IMR-90 (cell line): ENCODE data around the gene SLC17A8. TPM values are rescaled to one million over a fixed set of nuclear protein-coding genes. Genes with fewer than 3 reads are reported as not detected.

Experiments
- ATAC-seq: fragments of 200-7000 bp; cut with Tn5 transposase; 2 replicates; pipeline ENCODE4 v1.9.1; 2020; ENCODE audit warnings: low read depth, mild to moderate bottlenecking, moderate library complexity
- BruUV-seq: library from RNA; stranded (reverse); fragments of 400-500 nt; replicated peaks from 2 replicates; lab custom pipeline; 2021; lab: Mats Ljungman, UMichigan
- CTCF ChIA-PET: fragments of 300-600 bp; formaldehyde crosslinking; extraction: SDS; loops from one replicate; lab custom pipeline; 2021; ENCODE audit warnings: antibody characterized with exemption; lab: Yijun Ruan, JAX
- POLR2A ChIA-PET: fragments of 300-600 bp; sonication (Branson Sonifier 250); formaldehyde crosslinking; loops from one replicate; lab custom pipeline; 2022; ENCODE audit warnings: antibody characterized with exemption; ENCODE audit not compliant: unreplicated experiment; lab: Charles Lee
- DNase-seq: peaks from one replicate; pipeline ENCODE4 v3.0.0; 2013
- H2AFZ ChIP-seq: replicated peaks from 2 replicates; pipeline ENCODE3; 2013; ENCODE audit warnings: low read length, mild to moderate bottlenecking; ENCODE audit not compliant: poor library complexity
- H2AK5ac ChIP-seq: 2 replicates; pipeline ENCODE4 v1.6.1; 2013; ENCODE audit warnings: low read depth, low read length, inconsistent platforms
- H2AK9ac ChIP-seq: replicated peaks from 2 replicates; pipeline ENCODE3; 2013; ENCODE audit warnings: mild to moderate bottlenecking, low read depth, low read length, moderate library complexity; ENCODE audit not compliant: poor library complexity
- H2BK120ac ChIP-seq: 2 replicates; pipeline ENCODE4 v1.6.1; 2013; ENCODE audit warnings: low read depth, low read length, inconsistent platforms
- H2BK15ac ChIP-seq: 3 replicates; pipeline ENCODE4 v1.6.1; 2013; ENCODE audit warnings: low read depth, low read length, inconsistent platforms
- H2BK20ac ChIP-seq: 2 replicates; pipeline ENCODE4 v1.6.1; 2013; ENCODE audit warnings: low read depth, mild to moderate bottlenecking, inconsistent platforms, low read length, moderate library complexity
- H2BK5ac ChIP-seq: 2 replicates; pipeline ENCODE4 v1.6.1; 2013; ENCODE audit warnings: mild to moderate bottlenecking, low read depth, low read length, inconsistent platforms; ENCODE audit not compliant: poor library complexity, severe bottlenecking
- H3K14ac ChIP-seq: replicated peaks from 2 replicates; pipeline ENCODE4 v1.6.1; 2013; ENCODE audit warnings: low read depth, low read length, inconsistent platforms
- H3K18ac ChIP-seq: 2 replicates; pipeline ENCODE4 v1.6.1; 2013; ENCODE audit warnings: low read depth, low read length, control low read depth
- H3K23ac ChIP-seq: 2 replicates; pipeline ENCODE4 v1.6.1; 2013; ENCODE audit warnings: low read depth, low read length, inconsistent platforms
- H3K27ac ChIP-seq: 2 replicates; pipeline ENCODE4 v1.5.1; 2013; ENCODE audit warnings: mild to moderate bottlenecking, control low read depth, low read length; ENCODE audit not compliant: insufficient read depth
- H3K27me3 ChIP-seq: 2 replicates; pipeline ENCODE4 v1.6.1; 2013; ENCODE audit warnings: low read length; ENCODE audit not compliant: control insufficient read depth, insufficient read depth
- H3K36me3 ChIP-seq: 2 replicates; pipeline ENCODE4 v1.6.1; 2013; ENCODE audit warnings: low read length, mixed read lengths; ENCODE audit not compliant: control insufficient read depth, insufficient read depth
- H3K4ac ChIP-seq: 2 replicates; pipeline ENCODE4 v1.6.1; 2013; ENCODE audit warnings: low read depth, low read length, inconsistent platforms
- H3K4me1 ChIP-seq: 2 replicates; pipeline ENCODE4 v1.6.1; 2013; ENCODE audit warnings: low read length, mixed read lengths; ENCODE audit not compliant: control insufficient read depth, insufficient read depth
- H3K4me2 ChIP-seq: 2 replicates; pipeline ENCODE4 v1.6.1; 2013; ENCODE audit warnings: low read depth, mild to moderate bottlenecking, control low read depth, low read length, moderate library complexity
- H3K4me3 ChIP-seq: 2 replicates; pipeline ENCODE4 v1.5.1; 2013; ENCODE audit warnings: low read depth, mild to moderate bottlenecking, control low read depth, low read length, moderate library complexity; ENCODE audit not compliant: insufficient read depth
- H3K56ac ChIP-seq: 2 replicates; pipeline ENCODE4 v1.6.1; 2013; ENCODE audit warnings: low read length, inconsistent platforms; ENCODE audit not compliant: insufficient read depth; ENCODE audit errors: extremely low read depth
- H3K79me1 ChIP-seq, 2 experiments: 2 replicates each; pipeline ENCODE4 v1.6.1; 2013; ENCODE audit warnings: low read length in 2 of 2, inconsistent platforms in 1 of 2, low read depth in 1 of 2
- H3K9ac ChIP-seq: 2 replicates; pipeline ENCODE4 v1.6.1; 2013; ENCODE audit warnings: low read depth, low read length, control low read depth
- H3K9me1 ChIP-seq: 2 replicates; pipeline ENCODE4 v1.6.1; 2013; ENCODE audit warnings: low read length, inconsistent platforms; ENCODE audit not compliant: insufficient read depth
- H3K9me3 ChIP-seq: 2 replicates; pipeline ENCODE4 v1.6.1; 2013; ENCODE audit warnings: low read length; ENCODE audit not compliant: control insufficient read depth, insufficient read depth
- H4K20me1 ChIP-seq: 2 replicates; pipeline ENCODE4 v1.6.1; 2013; ENCODE audit warnings: low read length, inconsistent platforms; ENCODE audit not compliant: insufficient read depth
- H4K5ac ChIP-seq: 2 replicates; pipeline ENCODE4 v1.6.1; 2013; ENCODE audit warnings: mild to moderate bottlenecking, low read depth, low read length, control low read depth
- H4K8ac ChIP-seq, 2 experiments: 2 replicates each; pipeline ENCODE4 v1.6.1; 2013; ENCODE audit warnings: low read depth in 2 of 2, low read length in 2 of 2, control low read depth in 1 of 2, inconsistent platforms in 1 of 2
- H4K91ac ChIP-seq: 2 replicates; pipeline ENCODE4 v1.6.1; 2013; ENCODE audit warnings: low read depth, low read length, inconsistent platforms; ENCODE audit not compliant: insufficient read depth
- CHD1 ChIP-seq: IDR thresholded peaks from 2 replicates; pipeline ENCODE4 v1.6.1; 2012; ENCODE audit warnings: low read depth, low read length, improper control_type of control experiment
- WGBS, 2 experiments: methylation state at CpG; one replicate each; pipeline versions ENCODE4 v1.1.5 to v1.1.7; 2013; ENCODE audit warnings: missing lambda C conversion rate in 2 of 2; ENCODE audit not compliant: insufficient read length in 1 of 2; ENCODE audit errors: extremely low coverage in 2 of 2; 5-methylcytosine and 5-hydroxymethylcytosine counted together
- dilution Hi-C: fragments of 300-500 bp; cut with HindIII; formaldehyde crosslinking; loops from one replicate; pipeline ENCODE4 v1.14.3; 2018; ENCODE audit warnings: low sequenced_read_pairs; ENCODE audit not compliant: unreplicated experiment
- in situ Hi-C: fragments of 300-500 bp; cut with MboI; formaldehyde crosslinking; loops from 3 replicates; pipeline ENCODE4 v1.14.3; 2019; ENCODE audit warnings: low sequenced_read_pairs, inconsistent platforms, mixed read lengths
- intact Hi-C: fragments of 100-400 bp; cut with micrococcal nuclease; formaldehyde crosslinking; loops from 2 replicates; pipeline ENCODE4 v1.10.0; 2022
- polyA plus RNA-seq, 3 experiments: library from polyadenylated mRNA; depleted of rRNA; stranded (reverse); fragments of >200 nt; gene quantifications; 2 replicates each; pipeline ENCODE4 v1.2.3, GENCODE V29; 2012; ENCODE audit warnings: low replicate concordance in 1 of 3
- total RNA-seq: library from RNA; depleted of rRNA; stranded (reverse); fragments of >200 nt; gene quantifications from 2 replicates; pipeline ENCODE4 v1.2.3, GENCODE V29; 2012

The SLC17A8 gene
- total and polyA plus RNA-seq, 2 of the 4 experiments (the other 2 are of a cell fraction): not detected

DNA sequence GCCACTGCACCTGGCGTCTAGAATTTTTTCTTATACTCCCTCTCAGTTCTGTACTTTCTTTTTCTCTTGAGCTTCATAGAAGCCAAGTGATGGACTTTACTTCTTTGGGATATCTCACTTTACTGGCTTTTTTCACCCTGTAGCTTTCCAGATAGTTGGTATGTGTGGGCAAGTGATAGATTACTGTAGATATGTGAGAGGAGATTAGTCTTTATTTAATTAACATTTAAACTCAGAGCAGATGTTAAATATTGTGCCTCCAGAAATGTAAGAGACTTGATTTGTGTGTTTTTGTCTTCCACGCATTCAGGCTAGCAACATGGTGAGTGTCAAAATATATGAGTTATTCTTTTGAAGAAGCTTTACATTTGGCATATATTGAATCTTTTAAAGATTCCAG, 39.5 kb upstream of the SLC17A8 start:
- TF ChIP-seq CHD1: no peak
- CTCF ChIA-PET: no interaction called here
- no peak overlapping the region for H2AK5ac ChIP-seq
- no peak overlapping the region for H2BK5ac ChIP-seq
- ATAC-seq (no peak), DNase-seq (no peak)
- H4K20me1 ChIP-seq: no peaks in the 10 kb centered on the region
- no peak overlapping the region for H4K91ac ChIP-seq
- no peaks in the 10 kb centered on the region for H3K4me1 ChIP-seq
- peaks cover 0 to 3% of the 10 kb centered on the region in 2 experiments; a peak in 2 of 4 replicates for H3K79me1 ChIP-seq
- POLR2A ChIA-PET: no interaction called here
- peaks cover 18% of the 10 kb centered on the region for H3K36me3 ChIP-seq
- no peak overlapping the region for H3K4me2 ChIP-seq
- H3K9me3 ChIP-seq: no peaks in the 10 kb centered on the region
- BruUV-seq: no TSS peak
- H2BK15ac ChIP-seq: no peak overlapping the region
- no peak overlapping the region for H3K14ac ChIP-seq
- H2AK9ac ChIP-seq: no peak overlapping the region
- dilution Hi-C loops (no loop called here), intact Hi-C loops (no loop called here), in situ Hi-C loops (no loop called here)
- H3K56ac ChIP-seq: no peak overlapping the region
- no peak overlapping the region for H2BK120ac ChIP-seq
- no peak overlapping the region for H4K5ac ChIP-seq
- no peak overlapping the region for H3K4ac ChIP-seq
- no peak overlapping the region for H3K4me3 ChIP-seq
- H3K27me3 ChIP-seq: no peaks in the 10 kb centered on the region
- H3K18ac ChIP-seq: no peak overlapping the region
- H3K9me1 ChIP-seq: no peaks in the 10 kb centered on the region
- no peak overlapping the region for H2AFZ ChIP-seq
- H3K23ac ChIP-seq: no peak overlapping the region
- no peak overlapping the region for H4K8ac ChIP-seq
- WGBS, 2 experiments: no CpG with 5 or more reads among the region's 2 CpGs
- H3K9ac ChIP-seq: no peak overlapping the region
- no peak overlapping the region for H3K27ac ChIP-seq
- no peak overlapping the region for H2BK20ac ChIP-seq
